Hepatocyte (in vitro differentiated cells): ENCODE results near the gene TFF1.

Experiments used
- CTCF ChIP-seq: fragments of 200-600 bp; sonication (generic); IDR thresholded peaks from 2 replicates; pipeline ENCODE4 v1.5.1; 2016; ENCODE audit warnings: antibody characterized with exemption, mild to moderate bottlenecking; ENCODE audit not compliant: poor library complexity
- EZH2 ChIP-seq: fragments of 200-600 bp; sonication (generic); IDR thresholded peaks from 2 replicates; pipeline ENCODE4 v1.6.1; 2016; ENCODE audit warnings: antibody characterized with exemption, mild to moderate bottlenecking, borderline replicate concordance
- EZH2phosphoT487 ChIP-seq: fragments of 200-600 bp; sonication (generic); IDR thresholded peaks from one replicate; pipeline ENCODE4 v1.6.1; 2018; ENCODE audit warnings: antibody characterized with exemption, mild to moderate bottlenecking, low read depth, moderate library complexity; ENCODE audit not compliant: unreplicated experiment, severe bottlenecking

GRCh38 chr21:42346441-42346840 is 19.9 kb downstream of the TFF1 start:
- TF ChIP-seq CTCF (no peak), EZH2phosphoT487 (no peak), EZH2 (no peak)
